K562 (cell line): ENCODE measurements around the gene SZT2.

Experiments
- EZH2 ChIP-seq: IDR thresholded peaks from 2 replicates; pipeline ENCODE4 v1.6.1; 2012; ENCODE audit warnings: low read depth, mild to moderate bottlenecking, inconsistent platforms, low read length, borderline replicate concordance
- KDM1A ChIP-seq, 2 experiments: fragments of 450-650 bp; IDR thresholded peaks; 2 replicates each; pipeline ENCODE4 v1.6.1; 2016; ENCODE audit warnings: mild to moderate bottlenecking in 2 of 2
- MYBL2 ChIP-seq, 2 experiments: fragments of 450-650 bp in 1 of 2; sonication (generic) in 1 of 2; formaldehyde crosslinking in 1 of 2; IDR thresholded peaks; 2 replicates each; pipeline versions ENCODE4 v1.6.1 to v1.8.1; 2017 to 2022; ENCODE audit warnings: borderline replicate concordance in 1 of 2, inconsistent platforms in 1 of 2, low read depth in 1 of 2, mild to moderate bottlenecking in 1 of 2, missing genetic modification reagents in 1 of 2, moderate library complexity in 1 of 2
- NKRF ChIP-seq: fragments of 450-650 bp; IDR thresholded peaks from 2 replicates; pipeline ENCODE4 v1.6.1; 2016; ENCODE audit warnings: borderline replicate concordance
- TRIM28 ChIP-seq: fragments of 450-650 bp; IDR thresholded peaks from 2 replicates; pipeline ENCODE4 v1.6.1; 2017
- ZFP36 ChIP-seq: fragments of 150-350 bp; IDR thresholded peaks from 2 replicates; pipeline ENCODE4 v1.6.1; 2018; ENCODE audit warnings: low read length, low read depth; ENCODE audit not compliant: partially characterized antibody

GRCh38 chr1:43448955-43449707 is 59.4 kb downstream of the SZT2 start:
- TF ChIP-seq TRIM28 (no peak), NKRF (no peak), KDM1A (IDR thresholded peaks at IDR 0.05) (no peak), MYBL2 (IDR thresholded peaks at IDR 0.05; ENCODE audit: low read depth) (no peak), MYBL2 (CRISPR knock-in tag; IDR thresholded peaks at IDR 0.05; ENCODE audit: borderline replicate concordance) (no peak), EZH2 (no peak), ZFP36 (no peak)
